GM23338 (cell line): ENCODE results near the gene C1orf185. TPM values are rescaled to one million over a fixed set of nuclear protein-coding genes. Genes with fewer than 3 reads are reported as not detected.
"Not testable (repeated sequence)": the region's sequence is repeated elsewhere in the genome, so short reads cannot be mapped to it uniquely, and the experiment has no call there.

ENCODE experiments used
- ATAC-seq: fragments of 200-7000 bp; cut with Tn5 transposase; 3 replicates; pipeline ENCODE4 v1.9.1; 2020
- DNase-seq: peaks from one replicate; pipeline ENCODE4 v3.0.0-alpha.2; 2015; ENCODE audit warnings: low spot score
- H2AFZ ChIP-seq: fragments of 200-600 bp; sonication (generic); 2 replicates; pipeline ENCODE4 v1.8.0; 2016; ENCODE audit warnings: antibody characterized with exemption, mild to moderate bottlenecking, moderate library complexity
- H3F3A ChIP-seq: fragments of 200-600 bp; sonication (generic); replicated peaks from 2 replicates; pipeline ENCODE4 v1.8.0; 2017; ENCODE audit warnings: antibody characterized with exemption, mixed run types, low read depth
- H3K27ac ChIP-seq: fragments of 200-600 bp; sonication (generic); 2 replicates; pipeline ENCODE4 v1.6.1; 2016; ENCODE audit warnings: low read depth
- H3K27me3 ChIP-seq: fragments of 200-600 bp; sonication (generic); 2 replicates; pipeline ENCODE4 v1.8.0; 2016; ENCODE audit warnings: mild to moderate bottlenecking, mixed run types, moderate library complexity; ENCODE audit not compliant: insufficient read depth
- H3K36me3 ChIP-seq: fragments of 200-600 bp; sonication (generic); 2 replicates; pipeline ENCODE4 v1.8.0; 2016; ENCODE audit warnings: mild to moderate bottlenecking; ENCODE audit not compliant: insufficient read depth
- H3K4me1 ChIP-seq: fragments of 200-600 bp; sonication (generic); 2 replicates; pipeline ENCODE4 v1.8.0; 2016; ENCODE audit warnings: mild to moderate bottlenecking, moderate library complexity; ENCODE audit not compliant: insufficient read depth
- H3K4me2 ChIP-seq: fragments of 200-600 bp; sonication (generic); 2 replicates; pipeline ENCODE4 v1.7.1; 2017; ENCODE audit warnings: mixed run types
- H3K4me3 ChIP-seq: fragments of 200-600 bp; sonication (generic); 2 replicates; pipeline ENCODE4 v1.6.1; 2016; ENCODE audit warnings: mixed run types
- H3K79me2 ChIP-seq: fragments of 200-600 bp; sonication (generic); replicated peaks from 2 replicates; pipeline ENCODE4 v1.8.0; 2017; ENCODE audit warnings: mild to moderate bottlenecking; ENCODE audit not compliant: insufficient read depth
- H3K9me2 ChIP-seq: fragments of 200-600 bp; sonication (generic); 2 replicates; pipeline ENCODE4 v1.8.0; 2017; ENCODE audit not compliant: insufficient read depth
- H4K20me1 ChIP-seq: fragments of 200-600 bp; sonication (generic); replicated peaks from 2 replicates; pipeline ENCODE4 v1.8.0; 2017; ENCODE audit warnings: mild to moderate bottlenecking; ENCODE audit not compliant: insufficient read depth
- H3K27ac Mint-ChIP-seq: 2 replicates; pipeline ENCODE4 v1.8.0; 2020; ENCODE audit warnings: inconsistent platforms, mild to moderate bottlenecking, moderate library complexity, mixed read lengths
- H3K27me3 Mint-ChIP-seq: 3 replicates; pipeline ENCODE4 v1.8.0; 2022; ENCODE audit warnings: low read depth, mild to moderate bottlenecking, moderate library complexity, mixed read lengths, inconsistent platforms; ENCODE audit not compliant: insufficient read depth, poor library complexity
- H3K36me3 Mint-ChIP-seq: 3 replicates; pipeline ENCODE4 v1.8.0; 2021; ENCODE audit warnings: low read depth, mild to moderate bottlenecking, inconsistent platforms, moderate library complexity, mixed read lengths
- H3K4me1 Mint-ChIP-seq: 3 replicates; pipeline ENCODE4 v1.8.0; 2020; ENCODE audit warnings: mild to moderate bottlenecking, inconsistent platforms, mixed read lengths
- H3K4me3 Mint-ChIP-seq: 3 replicates; pipeline ENCODE4 v1.8.0; 2021; ENCODE audit warnings: moderate library complexity, mild to moderate bottlenecking, inconsistent platforms, mixed read lengths
- H3K9me3 Mint-ChIP-seq: 3 replicates; pipeline ENCODE4 v1.8.0; 2020; ENCODE audit warnings: moderate library complexity, mild to moderate bottlenecking, inconsistent platforms, mixed read lengths
- CREB1 ChIP-seq: fragments of 250-450 bp; sonication (Bioruptor Pico); IDR thresholded peaks from 2 replicates; pipeline ENCODE4 v1.5.0; 2020; ENCODE audit warnings: low read depth, mild to moderate bottlenecking, moderate library complexity
- EZH2phosphoT487 ChIP-seq: fragments of 200-600 bp; sonication (generic); IDR thresholded peaks from one replicate; pipeline ENCODE4 v1.8.1; 2018; ENCODE audit warnings: antibody characterized with exemption; ENCODE audit not compliant: unreplicated experiment
- JUNB ChIP-seq: IDR thresholded peaks from one replicate; pipeline ENCODE4 v1.6.1; 2016; ENCODE audit warnings: antibody characterized with exemption; ENCODE audit not compliant: unreplicated experiment
- POLR2AphosphoS5 ChIP-seq: IDR thresholded peaks from 2 replicates; pipeline ENCODE4 v1.6.1; 2016; ENCODE audit warnings: antibody characterized with exemption, low read depth
- STAT1 ChIP-seq: IDR thresholded peaks from one replicate; pipeline ENCODE4 v1.6.1; 2016; ENCODE audit warnings: antibody characterized with exemption; ENCODE audit not compliant: unreplicated experiment
- ZNF114 ChIP-seq: fragments of 250-450 bp; sonication (Bioruptor Pico); IDR thresholded peaks from 2 replicates; pipeline ENCODE4 v1.5.0; 2020; ENCODE audit warnings: mild to moderate bottlenecking, moderate library complexity
- ZNF331 ChIP-seq: fragments of 250-450 bp; sonication (Bioruptor Pico); IDR thresholded peaks from 2 replicates; pipeline ENCODE4 v1.5.0; 2020; ENCODE audit warnings: low read depth, mild to moderate bottlenecking, moderate library complexity
- polyA plus RNA-seq: library from polyadenylated mRNA; unstranded; fragments of >200 nt; fragmentation: Nextera tagmentation; extraction: Ambion mirVana; gene quantifications from 2 replicates; pipeline ENCODE4 v1.2.1, GENCODE V29; 2016
- total RNA-seq: library from RNA; depleted of rRNA; stranded (reverse); fragments of >200 nt; shearing (Covaris generic); gene quantifications from 2 replicates; pipeline ENCODE4 v1.2.3, GENCODE V29; 2014
- TF ChIP-seq, protein P1 (sequence below): IDR thresholded peaks from one replicate; pipeline ENCODE4 v1.6.1; 2018; ENCODE audit warnings: antibody characterized with exemption; ENCODE audit not compliant: unreplicated experiment
- TF ChIP-seq, protein P2 (sequence below), 2 experiments: fragments of 200-600 bp in 1 of 2; sonication (generic) in 1 of 2; conservative IDR thresholded peaks; 2 replicates each; pipeline versions ENCODE4 v1.5.1 to v1.6.1; 2016 to 2017; ENCODE audit warnings: antibody characterized with exemption in 2 of 2, low read depth in 2 of 2, mild to moderate bottlenecking in 2 of 2, moderate library complexity in 1 of 2
- TF ChIP-seq, protein P3 (sequence below): IDR thresholded peaks from 2 replicates; pipeline ENCODE4 v1.6.1; 2016; ENCODE audit warnings: antibody characterized with exemption

C1orf185 gene
- total and polyA plus RNA-seq, 2 experiments from 2014 or later, result not detected

DNA sequence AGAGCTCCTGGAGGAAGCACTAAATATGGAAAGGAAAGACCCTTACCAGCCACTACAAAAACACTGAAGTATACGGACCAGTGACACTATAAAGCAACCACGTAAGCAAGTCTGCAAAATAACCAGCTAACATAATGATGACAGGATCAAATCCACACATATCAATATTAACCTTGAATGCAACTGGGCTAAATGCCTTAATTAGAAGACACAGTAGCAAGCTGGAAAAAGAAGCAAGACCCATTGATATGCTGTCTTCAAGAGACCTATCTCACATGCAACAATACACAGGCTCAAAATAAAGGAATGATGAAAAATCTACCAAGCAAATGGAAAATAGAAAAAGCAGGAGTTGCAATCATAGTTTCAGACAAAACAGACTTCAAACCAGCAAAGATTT, 31.0 kb downstream of the C1orf185 start (continued):
- TF ChIP-seq, protein P1, sequence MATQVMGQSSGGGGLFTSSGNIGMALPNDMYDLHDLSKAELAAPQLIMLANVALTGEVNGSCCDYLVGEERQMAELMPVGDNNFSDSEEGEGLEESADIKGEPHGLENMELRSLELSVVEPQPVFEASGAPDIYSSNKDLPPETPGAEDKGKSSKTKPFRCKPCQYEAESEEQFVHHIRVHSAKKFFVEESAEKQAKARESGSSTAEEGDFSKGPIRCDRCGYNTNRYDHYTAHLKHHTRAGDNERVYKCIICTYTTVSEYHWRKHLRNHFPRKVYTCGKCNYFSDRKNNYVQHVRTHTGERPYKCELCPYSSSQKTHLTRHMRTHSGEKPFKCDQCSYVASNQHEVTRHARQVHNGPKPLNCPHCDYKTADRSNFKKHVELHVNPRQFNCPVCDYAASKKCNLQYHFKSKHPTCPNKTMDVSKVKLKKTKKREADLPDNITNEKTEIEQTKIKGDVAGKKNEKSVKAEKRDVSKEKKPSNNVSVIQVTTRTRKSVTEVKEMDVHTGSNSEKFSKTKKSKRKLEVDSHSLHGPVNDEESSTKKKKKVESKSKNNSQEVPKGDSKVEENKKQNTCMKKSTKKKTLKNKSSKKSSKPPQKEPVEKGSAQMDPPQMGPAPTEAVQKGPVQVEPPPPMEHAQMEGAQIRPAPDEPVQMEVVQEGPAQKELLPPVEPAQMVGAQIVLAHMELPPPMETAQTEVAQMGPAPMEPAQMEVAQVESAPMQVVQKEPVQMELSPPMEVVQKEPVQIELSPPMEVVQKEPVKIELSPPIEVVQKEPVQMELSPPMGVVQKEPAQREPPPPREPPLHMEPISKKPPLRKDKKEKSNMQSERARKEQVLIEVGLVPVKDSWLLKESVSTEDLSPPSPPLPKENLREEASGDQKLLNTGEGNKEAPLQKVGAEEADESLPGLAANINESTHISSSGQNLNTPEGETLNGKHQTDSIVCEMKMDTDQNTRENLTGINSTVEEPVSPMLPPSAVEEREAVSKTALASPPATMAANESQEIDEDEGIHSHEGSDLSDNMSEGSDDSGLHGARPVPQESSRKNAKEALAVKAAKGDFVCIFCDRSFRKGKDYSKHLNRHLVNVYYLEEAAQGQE, result no peak
- TF ChIP-seq JUNB (no peak), STAT1 (no peak)
- TF ChIP-seq, protein P2, sequence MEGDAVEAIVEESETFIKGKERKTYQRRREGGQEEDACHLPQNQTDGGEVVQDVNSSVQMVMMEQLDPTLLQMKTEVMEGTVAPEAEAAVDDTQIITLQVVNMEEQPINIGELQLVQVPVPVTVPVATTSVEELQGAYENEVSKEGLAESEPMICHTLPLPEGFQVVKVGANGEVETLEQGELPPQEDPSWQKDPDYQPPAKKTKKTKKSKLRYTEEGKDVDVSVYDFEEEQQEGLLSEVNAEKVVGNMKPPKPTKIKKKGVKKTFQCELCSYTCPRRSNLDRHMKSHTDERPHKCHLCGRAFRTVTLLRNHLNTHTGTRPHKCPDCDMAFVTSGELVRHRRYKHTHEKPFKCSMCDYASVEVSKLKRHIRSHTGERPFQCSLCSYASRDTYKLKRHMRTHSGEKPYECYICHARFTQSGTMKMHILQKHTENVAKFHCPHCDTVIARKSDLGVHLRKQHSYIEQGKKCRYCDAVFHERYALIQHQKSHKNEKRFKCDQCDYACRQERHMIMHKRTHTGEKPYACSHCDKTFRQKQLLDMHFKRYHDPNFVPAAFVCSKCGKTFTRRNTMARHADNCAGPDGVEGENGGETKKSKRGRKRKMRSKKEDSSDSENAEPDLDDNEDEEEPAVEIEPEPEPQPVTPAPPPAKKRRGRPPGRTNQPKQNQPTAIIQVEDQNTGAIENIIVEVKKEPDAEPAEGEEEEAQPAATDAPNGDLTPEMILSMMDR (conservative IDR thresholded peaks at IDR 0.05; ENCODE audit: low read depth in 2 of 2), result no peak

DNA sequence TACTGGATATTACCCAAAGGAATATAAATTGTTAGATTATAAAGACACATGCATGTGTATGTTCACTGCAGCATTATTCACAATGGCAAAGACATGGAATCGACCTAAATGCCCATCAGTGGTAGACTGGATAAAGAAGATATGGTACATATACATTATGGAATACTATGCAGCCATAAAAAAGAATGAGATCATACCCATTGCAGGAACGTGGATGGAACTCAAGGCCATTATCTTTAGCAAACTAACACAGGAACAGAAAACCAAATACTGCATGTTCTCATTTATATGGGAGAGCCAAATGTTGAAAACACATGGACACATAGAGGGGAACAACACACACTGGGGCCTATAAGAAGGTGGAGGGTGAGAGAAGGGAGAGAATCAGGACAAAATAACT, 35.7 kb downstream of the C1orf185 start:
- ATAC-seq, result not testable (repeated sequence)

DNA sequence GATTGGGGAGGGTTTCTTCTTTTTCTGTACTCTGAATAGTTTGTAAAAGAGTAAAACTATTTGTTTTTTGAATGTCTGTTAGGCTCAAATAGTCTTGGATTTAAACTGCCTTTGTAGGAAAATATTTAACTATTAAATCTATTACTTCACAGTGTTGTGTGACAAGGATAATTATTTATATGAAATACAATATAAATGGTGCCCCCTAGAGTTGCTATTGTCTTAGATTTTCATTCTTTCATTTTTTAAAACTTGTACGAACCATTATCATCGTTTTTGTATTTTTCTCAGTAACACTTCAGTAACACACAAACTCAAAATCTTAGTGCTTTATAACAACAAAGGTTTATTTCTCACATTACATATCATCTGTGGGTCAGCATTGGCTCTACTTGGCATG, 37.4 kb downstream of the C1orf185 start:
- Histone ChIP-seq H3K4me3 (no peak overlapping the region), H3K79me2 (no peaks in the 10 kb centered on the region), H2AFZ (no peak overlapping the region), H3K9me2 (no peaks in the 10 kb centered on the region), H3K4me1 (no peaks in the 10 kb centered on the region), H3K27ac (no peak overlapping the region), H3F3A (no peaks in the 10 kb centered on the region), H3K27me3 (no peaks in the 10 kb centered on the region), H3K36me3 (no peaks in the 10 kb centered on the region), H4K20me1 (no peaks in the 10 kb centered on the region), H3K4me2 (no peak overlapping the region)
- Mint-ChIP-seq H3K4me3 (no peak overlapping the region), H3K9me3 (no peaks in the 10 kb centered on the region; the same call in 2 of the 3 replicates), H3K4me1 (peaks cover 2% of the 10 kb centered on the region; the same call in 1 of the 3 replicates), H3K27ac (no peak overlapping the region), H3K36me3 (no peaks in the 10 kb centered on the region), H3K27me3 (no peaks in the 10 kb centered on the region)
- ATAC-seq (no peak), DNase-seq (no peak)
- TF ChIP-seq JUNB, result no peak
- no peak for TF ChIP-seq POLR2AphosphoS5
- TF ChIP-seq, protein P3, sequence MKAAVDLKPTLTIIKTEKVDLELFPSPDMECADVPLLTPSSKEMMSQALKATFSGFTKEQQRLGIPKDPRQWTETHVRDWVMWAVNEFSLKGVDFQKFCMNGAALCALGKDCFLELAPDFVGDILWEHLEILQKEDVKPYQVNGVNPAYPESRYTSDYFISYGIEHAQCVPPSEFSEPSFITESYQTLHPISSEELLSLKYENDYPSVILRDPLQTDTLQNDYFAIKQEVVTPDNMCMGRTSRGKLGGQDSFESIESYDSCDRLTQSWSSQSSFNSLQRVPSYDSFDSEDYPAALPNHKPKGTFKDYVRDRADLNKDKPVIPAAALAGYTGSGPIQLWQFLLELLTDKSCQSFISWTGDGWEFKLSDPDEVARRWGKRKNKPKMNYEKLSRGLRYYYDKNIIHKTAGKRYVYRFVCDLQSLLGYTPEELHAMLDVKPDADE, result no peak
- no peak for TF ChIP-seq EZH2phosphoT487
- TF ChIP-seq ZNF331 (CRISPR knock-in tag), result no peak
- no peak for TF ChIP-seq ZNF114 (CRISPR knock-in tag)
- no peak for TF ChIP-seq STAT1
- TF ChIP-seq CREB1 (CRISPR knock-in tag), result no peak

More for the DNA sequence above, 35.7 kb downstream of the C1orf185 start:
- H3K36me3 Mint-ChIP-seq, H3K9me3 Mint-ChIP-seq, H3K4me1 Mint-ChIP-seq, H3F3A ChIP-seq, H3K27ac Mint-ChIP-seq, H3K27ac ChIP-seq, H3K4me3 Mint-ChIP-seq, H3K4me2 ChIP-seq, H3K27me3 ChIP-seq, H3K4me1 ChIP-seq, H3K79me2 ChIP-seq, H3K27me3 Mint-ChIP-seq, H2AFZ ChIP-seq, H3K4me3 ChIP-seq, H4K20me1 ChIP-seq, H3K36me3 ChIP-seq, DNase-seq, H3K9me2 ChIP-seq: not testable (repeated sequence)
